Activated B cell treated with CpG ODN at 0.5 μM for 24 hours (primary cell): ENCODE data around the gene KRTAP5-6. TPM values are rescaled to one million over a fixed set of nuclear protein-coding genes. Genes with fewer than 3 reads are reported as not detected.

Experiments
- ATAC-seq: fragments of 200-7000 bp; cut with Tn5 transposase; one replicate; pipeline ENCODE4 v1.10.0; 2021; ENCODE audit warnings: low read depth, mild to moderate bottlenecking, moderate library complexity
- CTCF ChIA-PET: fragments of 350-600 bp; sonication (Branson Sonifier 250); formaldehyde crosslinking; loops from one replicate; lab custom pipeline; 2021; ENCODE audit warnings: antibody characterized with exemption; lab: Charles Lee
- POLR2A ChIA-PET: fragments of 350-600 bp; sonication (Branson Sonifier 250); formaldehyde crosslinking; loops from one replicate; lab custom pipeline; 2021; ENCODE audit warnings: antibody characterized with exemption; lab: Charles Lee
- DNase-seq: peaks from one replicate; pipeline ENCODE4 v3.0.0; 2022
- H3K27ac Mint-ChIP-seq: one replicate; pipeline ENCODE4 v1.8.0; 2020; ENCODE audit warnings: mixed read lengths
- H3K27me3 Mint-ChIP-seq: one replicate; pipeline ENCODE4 v1.8.0; 2021; ENCODE audit warnings: mixed read lengths
- H3K36me3 Mint-ChIP-seq: one replicate; pipeline ENCODE4 v1.8.0; 2021; ENCODE audit warnings: low read depth, mixed read lengths
- H3K4me1 Mint-ChIP-seq: one replicate; pipeline ENCODE4 v1.8.0; 2021; ENCODE audit warnings: mixed read lengths
- H3K4me3 Mint-ChIP-seq: one replicate; pipeline ENCODE4 v1.8.0; 2020; ENCODE audit warnings: mild to moderate bottlenecking, mixed read lengths
- H3K9me3 Mint-ChIP-seq: one replicate; pipeline ENCODE4 v1.8.0; 2020; ENCODE audit warnings: mixed read lengths
- CTCF ChIP-seq: fragments of 200-600 bp; IDR thresholded peaks from one replicate; pipeline ENCODE4 v1.8.0; 2022; ENCODE audit warnings: antibody characterized with exemption, mild to moderate bottlenecking
- intact Hi-C: fragments of 100-400 bp; cut with micrococcal nuclease; formaldehyde crosslinking; loops from one replicate; pipeline ENCODE4 v1.15.1; 2024
- total RNA-seq: library from RNA; stranded (reverse); gene quantifications from 2 replicates; pipeline ENCODE4 v1.2.3, GENCODE V29; 2022

The KRTAP5-6 gene
- total RNA-seq, 1 donor from 2014 or later = not detected

GRCh38 chr11:1674173-1675131 is 22.5 kb upstream of the KRTAP5-6 start:
- Mint-ChIP-seq H3K4me3 (no peak overlapping the region), H3K4me1 (no peaks in the 10 kb centered on the region), H3K36me3 (no peaks in the 10 kb centered on the region), H3K9me3 (no peaks in the 10 kb centered on the region), H3K27me3 (peaks cover 12% of the 10 kb centered on the region), H3K27ac (no peak overlapping the region)
- ChIA-PET CTCF (no interaction called here), POLR2A (no interaction called here)
- intact Hi-C loops = no loop called here
- no peak for DNase-seq
- no peak for TF ChIP-seq CTCF
- ATAC-seq = no peak

- Mint-ChIP-seq H3K9me3 (no peaks in the 10 kb centered on the region), H3K27me3 (peaks cover 10% of the 10 kb centered on the region), H3K36me3 (no peaks in the 10 kb centered on the region), H3K4me3 (no peak overlapping the region), H3K27ac (no peak overlapping the region), H3K4me1 (no peaks in the 10 kb centered on the region)
- DNase-seq = no peak
- intact Hi-C loops = no loop called here
- ATAC-seq = no peak
- ChIA-PET POLR2A (no interaction called here), CTCF (interaction anchor here (2.0 kb wide), 1 partner anchor 18 kb away, joined by 4 read pairs; no protein-coding TSS in a partner anchor)
- TF ChIP-seq CTCF = no peak
Measured at GRCh38 chr11:1675536-1676228, 21.3 kb upstream of the KRTAP5-6 start.

GRCh38 chr11:1676229-1676740 is 20.7 kb upstream of the KRTAP5-6 start:
- TF ChIP-seq CTCF = no peak
- H3K36me3 Mint-ChIP-seq = no peaks in the 10 kb centered on the region
- no peak overlapping the region for H3K4me3 Mint-ChIP-seq
- DNase-seq = no peak
- peaks cover 10% of the 10 kb centered on the region for H3K27me3 Mint-ChIP-seq
- no peaks in the 10 kb centered on the region for H3K9me3 Mint-ChIP-seq
- ATAC-seq = no peak
- POLR2A ChIA-PET = no interaction called here
- no peaks in the 10 kb centered on the region for H3K4me1 Mint-ChIP-seq
- CTCF ChIA-PET = interaction anchor here (2.0 kb wide), 1 partner anchor 18 kb away, joined by 4 read pairs; no protein-coding TSS in a partner anchor
- H3K27ac Mint-ChIP-seq = no peak overlapping the region
- intact Hi-C loops = no loop called here

GRCh38 chr11:1679881-1680280 is 17.1 kb upstream of the KRTAP5-6 start:
- ATAC-seq (no peak), DNase-seq (no peak)
- TF ChIP-seq CTCF = no peak
- Mint-ChIP-seq H3K27ac (no peak overlapping the region), H3K4me3 (no peak overlapping the region), H3K9me3 (no peaks in the 10 kb centered on the region), H3K27me3 (peaks cover 12% of the 10 kb centered on the region), H3K4me1 (no peaks in the 10 kb centered on the region), H3K36me3 (no peaks in the 10 kb centered on the region)
- ChIA-PET CTCF (interaction anchor here (1.1 to 2.1 kb wide), 2 partner anchors 14 to 472 kb away, joined by 4 to 6 read pairs; no protein-coding TSS in a partner anchor), POLR2A (no interaction called here)
- intact Hi-C loops = no loop called here
